Nephron (organoid): ENCODE measurements around the gene TAMM41.

Experiments
- H3K27ac Mint-ChIP-seq, 3 experiments: 2 replicates each; pipeline ENCODE4 v1.8.0; 2020; ENCODE audit warnings: mixed read lengths in 3 of 3, mild to moderate bottlenecking in 2 of 3, moderate library complexity in 1 of 3
- H3K27me3 Mint-ChIP-seq: 2 replicates; pipeline ENCODE4 v1.8.0; 2021; ENCODE audit warnings: low read depth, mild to moderate bottlenecking, moderate library complexity, mixed read lengths
- H3K36me3 Mint-ChIP-seq: 2 replicates; pipeline ENCODE4 v1.8.0; 2020; ENCODE audit warnings: low read depth, mixed read lengths
- H3K4me1 Mint-ChIP-seq: 2 replicates; pipeline ENCODE4 v1.8.0; 2020; ENCODE audit warnings: mixed read lengths
- H3K4me3 Mint-ChIP-seq, 3 experiments: 2 replicates each; pipeline ENCODE4 v1.8.0; 2020; ENCODE audit warnings: mild to moderate bottlenecking in 3 of 3, mixed read lengths in 3 of 3, moderate library complexity in 2 of 3
- H3K9me3 Mint-ChIP-seq: 2 replicates; pipeline ENCODE4 v1.8.0; 2020; ENCODE audit warnings: mixed read lengths
- TF ChIP-seq, protein P1 (sequence below), 3 experiments: fragments of 200-600 bp; sonication (generic); IDR thresholded peaks; one replicate each; pipeline ENCODE4 v1.5.0; 2021; ENCODE audit warnings: antibody characterized with exemption in 3 of 3; ENCODE audit not compliant: unreplicated experiment in 3 of 3

Gene TAMM41

DNA sequence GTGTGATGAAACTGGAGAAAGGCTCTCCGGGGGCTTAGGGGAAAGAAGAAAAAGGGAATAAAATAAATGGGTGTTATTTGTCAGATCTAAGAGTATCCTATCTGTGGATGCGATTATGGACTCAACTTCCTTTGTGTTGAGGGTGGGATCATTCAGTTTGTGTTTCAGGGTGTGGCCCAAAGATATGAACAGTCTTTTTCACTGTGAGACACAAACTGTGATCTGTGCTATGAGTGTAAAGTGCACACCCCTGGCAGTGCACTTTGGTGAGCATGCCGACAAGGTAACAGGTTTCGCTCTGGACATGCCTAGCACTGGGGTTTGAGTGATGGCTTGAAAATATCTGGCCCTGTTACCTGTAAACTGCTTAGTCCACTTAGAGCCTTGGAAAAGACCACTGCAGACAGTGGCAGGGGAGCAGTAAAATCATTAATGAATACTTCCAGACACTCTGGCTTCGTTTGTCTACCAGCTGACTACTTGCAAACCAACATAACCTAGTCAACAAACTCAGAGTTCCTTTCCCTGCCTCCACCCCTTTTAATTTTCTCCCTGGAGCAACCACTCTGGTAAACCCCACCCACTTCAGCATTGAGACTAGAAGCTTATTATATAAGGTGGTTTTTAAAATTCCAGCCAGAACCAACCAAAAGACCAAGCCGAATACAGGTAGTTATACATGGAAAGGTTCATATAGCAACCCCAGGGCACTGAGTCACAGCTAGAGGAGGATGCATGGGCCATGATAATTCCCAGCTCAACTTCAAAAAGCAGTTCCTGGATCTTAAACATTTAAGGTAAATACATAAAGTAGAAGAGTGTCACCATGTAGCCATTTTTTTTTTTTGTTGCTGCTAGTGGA lies 55.1 kb downstream of the TAMM41 start:
- H3K4me3 Mint-ChIP-seq = no peak overlapping the region
- peaks cover 72% of the 10 kb centered on the region for H3K36me3 Mint-ChIP-seq
- H3K27me3 Mint-ChIP-seq = no peaks in the 10 kb centered on the region
- H3K9me3 Mint-ChIP-seq = no peaks in the 10 kb centered on the region
- no peak overlapping the region for H3K27ac Mint-ChIP-seq
- TF ChIP-seq, protein P1, sequence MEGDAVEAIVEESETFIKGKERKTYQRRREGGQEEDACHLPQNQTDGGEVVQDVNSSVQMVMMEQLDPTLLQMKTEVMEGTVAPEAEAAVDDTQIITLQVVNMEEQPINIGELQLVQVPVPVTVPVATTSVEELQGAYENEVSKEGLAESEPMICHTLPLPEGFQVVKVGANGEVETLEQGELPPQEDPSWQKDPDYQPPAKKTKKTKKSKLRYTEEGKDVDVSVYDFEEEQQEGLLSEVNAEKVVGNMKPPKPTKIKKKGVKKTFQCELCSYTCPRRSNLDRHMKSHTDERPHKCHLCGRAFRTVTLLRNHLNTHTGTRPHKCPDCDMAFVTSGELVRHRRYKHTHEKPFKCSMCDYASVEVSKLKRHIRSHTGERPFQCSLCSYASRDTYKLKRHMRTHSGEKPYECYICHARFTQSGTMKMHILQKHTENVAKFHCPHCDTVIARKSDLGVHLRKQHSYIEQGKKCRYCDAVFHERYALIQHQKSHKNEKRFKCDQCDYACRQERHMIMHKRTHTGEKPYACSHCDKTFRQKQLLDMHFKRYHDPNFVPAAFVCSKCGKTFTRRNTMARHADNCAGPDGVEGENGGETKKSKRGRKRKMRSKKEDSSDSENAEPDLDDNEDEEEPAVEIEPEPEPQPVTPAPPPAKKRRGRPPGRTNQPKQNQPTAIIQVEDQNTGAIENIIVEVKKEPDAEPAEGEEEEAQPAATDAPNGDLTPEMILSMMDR (IDR thresholded peaks at IDR 0.05; ENCODE audit: unreplicated experiment in 3 of 3) = no peak
- H3K4me1 Mint-ChIP-seq = no peaks in the 10 kb centered on the region

DNA sequence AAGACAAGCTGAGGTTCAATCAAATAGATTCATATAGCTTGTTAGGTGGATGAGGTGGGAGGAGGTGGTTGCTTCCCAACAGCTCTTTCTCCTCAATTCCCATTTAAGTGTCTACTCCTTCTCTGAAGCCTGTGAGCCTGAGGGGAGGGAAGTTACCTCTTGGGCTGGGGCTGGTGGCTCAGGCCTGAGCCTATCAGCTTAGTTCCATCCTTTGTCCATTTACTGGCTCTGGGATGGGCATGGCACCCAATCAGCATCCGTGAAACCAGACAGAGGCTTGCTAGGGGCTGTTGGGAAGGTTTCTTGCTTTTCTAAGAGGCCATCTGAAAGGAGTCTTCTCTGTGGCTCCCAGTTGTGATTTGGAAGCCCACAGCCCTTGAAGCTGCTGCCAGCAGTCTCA lies 57.3 kb downstream of the TAMM41 start:
- TF ChIP-seq, protein P1 (IDR thresholded peaks at IDR 0.05; ENCODE audit: unreplicated experiment in 3 of 3) = no peak
- Mint-ChIP-seq H3K27me3 (no peaks in the 10 kb centered on the region), H3K4me1 (no peaks in the 10 kb centered on the region), H3K4me3 (no peak overlapping the region), H3K9me3 (peaks cover 2% of the 10 kb centered on the region), H3K27ac (no peak overlapping the region), H3K36me3 (peaks cover 65% of the 10 kb centered on the region)

- Mint-ChIP-seq H3K36me3 (peaks cover 43% of the 10 kb centered on the region), H3K4me1 (no peaks in the 10 kb centered on the region), H3K9me3 (peaks cover 2% of the 10 kb centered on the region), H3K27ac (no peak overlapping the region), H3K27me3 (no peaks in the 10 kb centered on the region), H3K4me3 (no peak overlapping the region)
- TF ChIP-seq, protein P1 (IDR thresholded peaks at IDR 0.05; ENCODE audit: unreplicated experiment in 3 of 3) = no peak
Observed at GRCh38 chr3:11784971-11785377, 61.7 kb downstream of the TAMM41 start.

- Mint-ChIP-seq H3K36me3 (peaks cover 35% of the 10 kb centered on the region), H3K4me1 (no peaks in the 10 kb centered on the region), H3K27ac (no peak overlapping the region), H3K9me3 (peaks cover 2% of the 10 kb centered on the region), H3K4me3 (no peak overlapping the region), H3K27me3 (no peaks in the 10 kb centered on the region)
- TF ChIP-seq, protein P1 (IDR thresholded peaks at IDR 0.05; ENCODE audit: unreplicated experiment in 3 of 3) = no peak
Observed at GRCh38 chr3:11780341-11780740, 66.3 kb downstream of the TAMM41 start.

DNA sequence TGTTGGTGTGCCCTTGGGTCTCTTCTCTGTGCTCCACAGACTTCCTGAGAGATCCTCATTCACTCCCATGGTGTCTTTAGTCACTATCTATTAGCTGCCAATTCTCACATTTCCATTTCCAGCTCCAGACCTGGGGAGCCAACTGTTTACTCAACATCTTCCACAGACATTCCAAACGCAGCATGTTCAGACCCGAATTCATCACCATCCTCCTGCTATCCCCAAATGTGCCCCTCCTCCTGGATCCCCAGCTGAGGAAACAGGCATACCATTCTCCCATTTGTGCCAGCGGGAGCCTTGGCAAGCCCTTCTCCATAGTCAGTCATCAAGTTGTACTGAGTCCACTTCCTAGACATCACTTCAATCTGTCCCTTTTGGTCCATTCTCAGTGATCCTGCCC lies 67.1 kb downstream of the TAMM41 start:
- H3K9me3 Mint-ChIP-seq = no peaks in the 10 kb centered on the region
- no peak overlapping the region for H3K4me3 Mint-ChIP-seq
- H3K27ac Mint-ChIP-seq = no peak overlapping the region
- H3K27me3 Mint-ChIP-seq = no peaks in the 10 kb centered on the region
- TF ChIP-seq, protein P1 (IDR thresholded peaks at IDR 0.05; ENCODE audit: unreplicated experiment in 3 of 3) = no peak
- H3K4me1 Mint-ChIP-seq = no peaks in the 10 kb centered on the region
- H3K36me3 Mint-ChIP-seq = peaks cover 30% of the 10 kb centered on the region

- Mint-ChIP-seq H3K9me3 (no peaks in the 10 kb centered on the region), H3K27ac (no peak overlapping the region), H3K4me3 (no peak overlapping the region), H3K36me3 (peaks cover 27% of the 10 kb centered on the region), H3K27me3 (no peaks in the 10 kb centered on the region), H3K4me1 (no peaks in the 10 kb centered on the region)
- TF ChIP-seq, protein P1 (IDR thresholded peaks at IDR 0.05; ENCODE audit: unreplicated experiment in 3 of 3) = no peak
Observed at GRCh38 chr3:11778248-11778647, 68.4 kb downstream of the TAMM41 start.
